WTC11 (cell line): ENCODE results near the gene GATA6. TPM values are rescaled to one million over a fixed set of nuclear protein-coding genes. Genes with fewer than 3 reads are reported as not detected.

Experiments
- total RNA-seq: library from RNA; stranded (reverse); gene quantifications from 3 replicates; pipeline ENCODE4 v1.2.3, GENCODE V29; 2021

GATA6 gene
- total RNA-seq, 1 experiment from 2014 or later: 0.15 TPM

Other genes with a start within 250 kb of the GATA6 start
- not detected in 3 replicates for gene CTAGE1, start 248.3 kb downstream of the GATA6 start, total RNA-seq